Suprapubic skin (tissue), 4 donors: ENCODE measurements around the gene NELL1.

Experiments
- CTCF ChIP-seq, 2 donors: fragments of 200-600 bp in 1 of 2; fragments of 450-650 bp in 1 of 2; sonication (generic) in 1 of 2; IDR thresholded peaks; one replicate each; pipeline ENCODE4 v1.5.1; 2016 to 2019; ENCODE audit warnings: antibody characterized with exemption in 2 of 2, mild to moderate bottlenecking in 1 of 2, moderate library complexity in 1 of 2
- EP300 ChIP-seq: sonication (generic); formaldehyde crosslinking; IDR thresholded peaks from one replicate; pipeline ENCODE4 v1.6.1; 2017; ENCODE audit warnings: antibody characterized with exemption
- POLR2A ChIP-seq, 2 donors: fragments of 450-650 bp; IDR thresholded peaks; one replicate each; pipeline ENCODE4 v1.6.1; 2017; ENCODE audit warnings: antibody characterized with exemption in 2 of 2, mild to moderate bottlenecking in 2 of 2, moderate library complexity in 2 of 2
- POLR2AphosphoS5 ChIP-seq, 3 donors: sonication (generic); formaldehyde crosslinking; IDR thresholded peaks; one replicate each; pipeline ENCODE4 v1.6.1; 2017; ENCODE audit warnings: antibody characterized with exemption in 3 of 3

- TF ChIP-seq CTCF (IDR thresholded peaks at IDR 0.05): no peak
- no peak for TF ChIP-seq EP300
- no peak for TF ChIP-seq POLR2A (IDR thresholded peaks at IDR 0.05)
- no peak for TF ChIP-seq POLR2AphosphoS5 (IDR thresholded peaks at IDR 0.05)
These were observed 757.5 kb downstream of the NELL1 start for GRCh38 chr11:21426931-21427330.
